ENCODE measurements around the gene ERP44.
"Not testable (repeated sequence)": the region's sequence is repeated elsewhere in the genome, so short reads cannot be mapped to it uniquely, and the experiment has no call there.

ERP44 gene

GRCh38 chr9:100070104-100071041, 28.4 kb downstream of the ERP44 start:
- no peak for DNase-seq (ENCODE audit: extremely low read depth in 1 of 2, low read depth in 1 of 2)

DNA sequence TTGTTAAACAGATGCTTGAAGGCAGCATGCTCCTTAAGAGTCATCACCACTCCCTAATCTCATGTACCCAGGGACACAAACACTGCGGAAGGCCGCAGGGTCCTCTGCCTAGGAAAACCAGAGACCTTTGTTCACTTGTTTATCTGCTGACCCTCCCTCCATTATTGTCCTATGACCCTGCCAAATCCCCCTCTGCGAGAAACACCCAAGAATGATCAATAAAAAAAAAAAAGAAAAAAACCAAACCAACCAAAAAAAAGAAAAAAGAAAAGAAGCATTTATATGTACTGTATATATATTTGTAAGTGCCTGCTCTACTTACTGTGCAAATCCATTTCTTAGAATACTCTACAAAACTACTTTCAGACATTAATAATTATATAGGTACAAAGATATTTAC, 29.7 kb downstream of the ERP44 start:
- DNase-seq (ENCODE audit: extremely low read depth in 1 of 2, low read depth in 1 of 2): not testable (repeated sequence)

- DNase-seq (ENCODE audit: extremely low read depth in 1 of 2, low read depth in 1 of 2): not testable (repeated sequence)
Observed at GRCh38 chr9:100067990-100068389, 30.8 kb downstream of the ERP44 start.

GRCh38 chr9:100066539-100066938, 32.3 kb downstream of the ERP44 start:
- DNase-seq (ENCODE audit: extremely low read depth in 1 of 2, low read depth in 1 of 2): no peak

- no peak for DNase-seq (ENCODE audit: extremely low read depth in 1 of 2, low read depth in 1 of 2)
Observed at GRCh38 chr9:100064872-100065581, 33.8 kb downstream of the ERP44 start.

DNA sequence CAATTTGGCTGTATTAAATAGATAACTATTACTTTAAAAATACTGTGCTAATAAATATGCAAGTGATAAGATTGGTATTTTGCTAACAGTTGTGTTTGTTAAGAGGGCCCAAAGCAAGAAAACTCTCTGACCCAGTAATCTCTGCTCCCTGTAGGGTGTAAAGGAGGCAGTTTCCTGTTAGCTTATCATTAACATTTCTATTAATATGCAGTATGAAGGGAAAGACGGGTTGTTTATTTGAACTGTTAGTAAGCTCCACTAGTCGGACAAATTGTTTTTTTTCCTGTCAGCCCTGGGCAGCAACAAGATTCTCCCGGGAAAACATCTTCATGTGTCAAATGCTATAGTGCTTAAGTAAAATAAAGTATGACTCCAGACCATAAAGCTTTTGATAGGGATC, 35.6 kb downstream of the ERP44 start:
- DNase-seq (ENCODE audit: extremely low read depth in 1 of 2, low read depth in 1 of 2): no peak

GRCh38 chr9:100062683-100063082, 36.1 kb downstream of the ERP44 start:
- DNase-seq (ENCODE audit: extremely low read depth in 1 of 2, low read depth in 1 of 2): not testable (repeated sequence)

DNA sequence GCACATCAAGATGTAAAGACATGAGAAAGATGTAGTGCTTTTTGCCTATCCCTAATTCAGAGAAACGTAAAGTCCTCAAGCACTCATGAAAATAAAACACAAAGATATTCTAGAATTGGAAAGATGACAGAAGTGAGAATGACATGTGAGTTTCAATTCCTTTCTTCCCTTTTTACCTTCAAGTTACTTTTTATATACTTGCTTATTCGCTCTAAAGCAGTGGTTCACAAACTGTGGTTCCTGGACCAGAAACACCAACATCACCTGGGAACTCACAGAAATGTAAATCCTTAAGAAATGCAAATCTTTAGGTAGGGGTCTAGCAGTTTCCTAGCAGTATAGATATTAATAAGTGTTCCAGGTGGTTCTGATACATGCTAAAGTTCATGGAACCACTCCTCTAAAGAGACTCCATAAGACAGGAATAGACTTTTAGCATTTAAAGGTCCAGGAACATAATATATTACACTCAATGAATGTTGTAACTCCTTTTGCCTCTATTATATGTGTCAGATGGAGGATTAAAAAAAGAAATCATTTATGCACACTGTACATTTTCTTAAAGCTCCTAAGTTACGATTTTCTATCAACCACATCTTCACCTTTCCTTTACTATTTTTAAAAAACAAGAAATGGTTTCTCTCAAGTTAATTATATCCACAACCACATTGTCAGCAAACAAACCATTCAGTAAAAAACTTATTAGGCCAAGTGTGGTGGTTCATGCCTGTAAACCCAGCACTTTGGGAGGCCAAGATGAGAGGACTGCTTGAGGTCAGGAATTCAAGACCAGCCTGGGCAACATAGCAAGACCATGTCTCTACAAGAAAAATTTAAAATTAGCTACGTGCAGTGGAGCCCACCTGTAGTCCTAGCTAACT, 39.9 kb downstream of the ERP44 start:
- no peak for DNase-seq (ENCODE audit: extremely low read depth in 1 of 2, low read depth in 1 of 2)

DNA sequence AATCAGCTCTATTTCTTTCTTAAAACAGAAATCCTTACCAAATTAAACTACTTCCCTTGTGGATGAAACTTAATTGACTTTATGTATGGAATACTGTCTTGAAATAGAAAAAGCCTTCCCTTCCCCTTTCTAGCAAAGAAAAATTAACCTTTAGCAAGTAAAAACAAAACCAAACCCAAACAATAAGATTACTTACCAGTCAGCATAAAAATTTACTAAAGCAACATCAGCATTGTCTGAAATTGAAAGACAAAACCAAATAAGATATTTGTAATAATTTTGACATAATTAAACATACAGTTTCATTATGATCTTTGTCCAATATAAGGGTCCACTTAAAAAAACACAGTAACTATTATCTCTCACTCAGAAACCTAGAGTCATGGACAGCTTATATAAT, 41.2 kb downstream of the ERP44 start:
- DNase-seq (ENCODE audit: extremely low read depth in 1 of 2, low read depth in 1 of 2): no peak

- DNase-seq (ENCODE audit: extremely low read depth in 1 of 2, low read depth in 1 of 2): no peak
Observed at GRCh38 chr9:100056561-100056960, 42.2 kb downstream of the ERP44 start.

DNA sequence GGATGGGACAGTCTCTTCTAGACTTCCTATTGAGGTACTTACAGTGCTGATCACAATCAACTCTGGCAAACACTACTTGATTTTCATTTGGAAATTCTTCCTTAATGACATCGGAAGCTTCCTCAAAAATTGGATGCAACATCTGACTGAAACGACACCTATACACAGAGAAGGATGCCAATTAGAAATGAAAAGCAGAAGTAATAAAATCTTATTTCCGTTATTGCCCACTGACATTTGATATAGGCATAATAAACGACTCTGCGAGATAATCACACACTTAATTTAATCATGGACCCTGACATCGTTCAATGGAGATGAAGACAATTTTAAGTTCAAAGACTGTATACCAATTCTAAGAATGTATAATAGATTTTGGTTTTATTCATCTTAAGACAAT, 46.4 kb downstream of the ERP44 start:
- no peak for DNase-seq (ENCODE audit: extremely low read depth in 1 of 2, low read depth in 1 of 2)

DNA sequence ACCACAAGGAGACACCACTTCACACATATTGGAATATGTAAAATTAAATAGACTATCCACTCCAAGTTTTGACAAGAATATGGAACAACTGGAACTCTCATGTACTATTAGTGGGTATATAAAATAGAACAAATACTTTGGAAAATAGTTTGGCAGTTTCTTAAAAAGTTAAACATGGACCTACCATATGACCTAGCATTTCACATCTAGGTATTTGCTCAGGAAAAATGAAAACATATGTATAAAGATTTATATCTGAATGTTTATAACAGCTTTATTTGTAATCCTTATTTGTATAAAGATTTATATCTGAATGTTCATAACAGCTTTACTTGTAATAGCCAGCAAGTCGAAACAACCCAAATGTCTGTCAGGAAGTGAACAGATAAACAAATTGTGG, 49.2 kb downstream of the ERP44 start:
- no peak for DNase-seq (ENCODE audit: extremely low read depth in 1 of 2, low read depth in 1 of 2)

DNA sequence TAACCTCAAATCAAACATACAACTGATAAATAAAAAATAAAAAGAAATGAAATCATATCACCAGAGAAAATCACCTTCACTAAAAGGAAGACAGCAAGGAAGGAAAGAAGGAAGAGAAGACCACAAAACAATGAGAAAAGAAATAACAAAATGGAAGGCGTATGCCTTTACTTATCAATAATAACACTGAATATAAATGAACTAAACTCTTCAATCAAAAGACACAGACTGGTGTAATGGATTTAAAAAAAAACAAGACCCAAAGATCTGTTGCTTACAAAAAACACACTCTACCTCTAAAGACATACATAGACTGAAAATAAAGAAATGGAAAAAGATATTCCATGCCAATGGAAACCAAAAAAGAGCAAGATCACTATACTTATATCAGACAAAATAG, 60.3 kb downstream of the ERP44 start:
- DNase-seq (ENCODE audit: extremely low read depth in 1 of 2, low read depth in 1 of 2): no peak

DNA sequence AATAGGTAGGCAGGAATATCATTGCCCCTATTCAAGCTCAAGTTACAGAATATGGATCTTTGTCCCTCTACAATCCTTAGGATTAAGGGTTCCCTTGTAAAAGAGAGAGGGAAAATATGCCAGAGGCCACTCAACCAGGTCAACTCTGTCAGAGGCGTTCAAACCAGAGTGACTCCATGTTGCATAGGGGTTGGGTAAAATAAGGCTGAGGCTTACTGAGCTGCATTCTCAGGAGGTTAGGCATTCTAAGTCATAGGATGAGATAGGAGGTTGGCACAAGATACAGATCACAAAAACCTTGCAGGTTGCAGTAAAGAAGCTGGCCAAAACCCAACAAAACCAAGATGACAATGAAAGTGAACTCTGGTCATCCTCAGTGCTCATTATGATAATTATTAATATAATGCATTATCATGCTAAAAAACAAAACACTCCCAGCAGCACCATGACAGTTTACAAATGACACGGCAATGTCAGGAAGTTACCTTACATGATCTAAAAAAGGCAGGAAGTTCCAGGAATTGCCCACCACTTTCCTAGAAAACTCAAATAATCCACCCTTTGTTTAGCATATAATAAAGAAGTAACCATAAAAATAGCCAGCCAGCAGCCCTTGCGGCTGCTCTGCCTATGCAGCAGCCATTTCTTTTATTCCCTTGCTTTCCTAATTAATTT, 64.8 kb downstream of the ERP44 start:
- no peak for DNase-seq (ENCODE audit: extremely low read depth in 1 of 2, low read depth in 1 of 2)

DNA sequence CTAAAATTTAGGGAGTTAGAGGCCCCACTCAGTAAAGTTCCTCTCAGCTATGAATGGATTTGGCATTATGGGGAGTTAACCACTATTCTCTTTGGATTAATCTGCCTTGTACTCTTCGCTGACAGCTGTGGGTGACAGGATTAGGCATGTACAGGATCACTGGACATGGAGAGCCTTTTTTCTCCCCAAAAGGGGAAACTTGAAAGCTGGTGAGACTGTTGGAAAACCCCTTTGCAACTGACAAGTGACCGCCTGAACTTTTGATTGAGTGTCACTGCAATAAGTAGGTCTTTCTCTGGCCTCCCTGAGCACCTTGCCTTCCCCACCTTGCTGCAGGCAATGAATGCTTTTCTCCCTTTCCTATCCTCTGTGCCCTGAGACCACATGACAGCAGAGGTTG, 68.3 kb downstream of the ERP44 start:
- no peak for DNase-seq (ENCODE audit: extremely low read depth in 1 of 2, low read depth in 1 of 2)

DNA sequence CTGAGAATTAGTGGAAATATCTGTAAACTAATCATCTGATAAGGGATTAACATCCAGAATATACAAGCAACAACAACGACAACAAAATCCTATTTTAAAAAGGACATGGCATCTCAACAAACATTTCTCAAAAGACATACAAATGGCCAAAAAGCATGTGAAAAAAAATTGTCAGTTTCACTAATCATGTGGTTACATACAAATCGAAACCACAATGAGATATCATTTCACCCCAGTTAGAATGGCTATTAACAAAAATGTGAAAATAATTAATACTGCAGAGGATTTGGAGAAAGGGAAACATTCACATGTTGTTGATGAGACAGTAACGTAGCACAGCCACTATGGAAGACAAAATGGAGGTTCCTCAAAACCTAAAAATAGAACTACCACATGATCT, 69.5 kb downstream of the ERP44 start:
- DNase-seq (ENCODE audit: extremely low read depth in 1 of 2, low read depth in 1 of 2): no peak

- peak; percentile 27 to 39 for DNase-seq (ENCODE audit: extremely low read depth in 1 of 2, low read depth in 1 of 2)
Observed at GRCh38 chr9:100028201-100028784, 70.5 kb downstream of the ERP44 start.

DNA sequence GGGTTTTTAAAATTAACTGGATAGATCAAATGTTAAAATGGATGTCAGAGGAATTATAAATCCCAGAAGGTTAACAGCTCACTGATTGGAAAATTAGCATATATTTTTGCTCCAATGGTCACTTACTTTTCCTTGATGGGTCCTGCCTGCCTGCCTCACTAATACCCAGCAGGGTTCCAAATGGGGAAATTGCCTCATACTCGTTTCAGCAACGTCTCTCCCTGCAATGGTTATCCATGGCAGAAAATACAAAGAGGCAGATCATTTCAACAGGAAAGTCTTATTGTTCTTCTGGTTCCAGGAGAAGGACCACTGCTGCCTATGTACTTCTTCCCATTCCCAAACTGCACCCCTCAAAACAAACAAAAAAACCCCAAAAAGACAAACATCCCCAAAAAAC, 71.3 kb downstream of the ERP44 start:
- DNase-seq (ENCODE audit: extremely low read depth in 1 of 2, low read depth in 1 of 2): no peak

DNA sequence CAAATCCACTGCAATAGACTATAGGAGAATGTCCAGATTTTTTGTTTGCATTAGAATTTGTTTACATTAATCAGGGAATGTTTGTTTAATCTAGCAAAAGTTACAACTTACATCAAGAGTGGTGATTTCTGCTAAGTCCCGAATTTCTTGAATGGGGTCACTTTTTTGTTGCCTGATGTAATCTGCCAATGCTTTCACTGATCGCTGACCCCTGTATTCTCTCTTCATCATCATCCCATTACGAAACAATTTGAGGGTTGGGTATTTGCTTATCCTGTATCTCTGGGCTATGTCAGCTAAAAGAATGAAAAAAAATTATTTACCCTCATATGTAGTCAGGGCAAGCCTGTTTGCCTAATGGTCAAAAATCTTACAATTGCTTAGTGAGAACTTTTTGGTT, 76.9 kb downstream of the ERP44 start:
- DNase-seq (ENCODE audit: extremely low read depth in 1 of 2, low read depth in 1 of 2): no peak

GRCh38 chr9:100020121-100020795, 78.5 kb downstream of the ERP44 start:
- no peak for DNase-seq (ENCODE audit: extremely low read depth in 1 of 2, low read depth in 1 of 2)

Data from activated CD8-positive, alpha-beta memory T cell treated with anti-CD3 and anti-CD28 coated beads for 1 hour (primary cell).